ENCODE results near the gene ELP4. TPM values are rescaled to one million over a fixed set of nuclear protein-coding genes. Genes with fewer than 3 reads are reported as not detected.

Gene ELP4
- total RNA-seq, 3 donors from 2014 or later = 22.2 to 36.1 (median 24.6) TPM

- Histone ChIP-seq H3K4me3 (no peak overlapping the region), H3K9me3 (no peaks in the 10 kb centered on the region), H3K4me1 (no peaks in the 10 kb centered on the region), H3K27me3 (no peaks in the 10 kb centered on the region), H3K36me3 (no peaks in the 10 kb centered on the region), H3K27ac (no peak overlapping the region)
- intact Hi-C loops (cut with DNase I; ENCODE audit: low total_unique reads) = no loop called here
- TF ChIP-seq POLR2AphosphoS5 (IDR thresholded peaks at IDR 0.05) = no peak
- no peak for TF ChIP-seq CTCF (IDR thresholded peaks at IDR 0.05)
- TF ChIP-seq POLR2A (IDR thresholded peaks at IDR 0.05) = no peak
- no peak for DNase-seq (ENCODE audit: low spot score in 2 of 2)
Measured at GRCh38 chr11:31784611-31785010, 275.0 kb downstream of the ELP4 start.

GRCh38 chr11:31786996-31787685 lies 277.6 kb downstream of the ELP4 start:
- no peak for DNase-seq (ENCODE audit: low spot score in 2 of 2)
- H3K27me3 ChIP-seq = peaks cover 0 to 3% of the 10 kb centered on the region in 2 donors
- no peak for TF ChIP-seq POLR2A (IDR thresholded peaks at IDR 0.05)
- no peak for TF ChIP-seq POLR2AphosphoS5 (IDR thresholded peaks at IDR 0.05)
- TF ChIP-seq CTCF (IDR thresholded peaks at IDR 0.05) = no peak
- H3K4me3 ChIP-seq = no peak overlapping the region
- no peaks in the 10 kb centered on the region for H3K4me1 ChIP-seq
- intact Hi-C loops (cut with DNase I; ENCODE audit: low total_unique reads) = no loop called here
- no peaks in the 10 kb centered on the region for H3K36me3 ChIP-seq
- no peaks in the 10 kb centered on the region for H3K9me3 ChIP-seq
- H3K27ac ChIP-seq = no peak overlapping the region

GRCh38 chr11:31788085-31788484 lies 278.5 kb downstream of the ELP4 start:
- TF ChIP-seq CTCF (IDR thresholded peaks at IDR 0.05) (no peak), POLR2A (IDR thresholded peaks at IDR 0.05) (no peak), POLR2AphosphoS5 (IDR thresholded peaks at IDR 0.05) (no peak)
- DNase-seq (ENCODE audit: low spot score in 2 of 2) = no peak
- intact Hi-C loops (cut with DNase I; ENCODE audit: low total_unique reads) = no loop called here

GRCh38 chr11:31790649-31791048 lies 281.1 kb downstream of the ELP4 start:
- intact Hi-C loops (cut with DNase I; ENCODE audit: low total_unique reads) = no loop called here
- Histone ChIP-seq H3K4me3 (no peak overlapping the region), H3K36me3 (no peaks in the 10 kb centered on the region), H3K9me3 (no peaks in the 10 kb centered on the region), H3K4me1 (no peaks in the 10 kb centered on the region), H3K27me3 (peaks cover 0 to 3% of the 10 kb centered on the region in 2 donors), H3K27ac (no peak overlapping the region)
- no peak for TF ChIP-seq POLR2AphosphoS5 (IDR thresholded peaks at IDR 0.05)
- TF ChIP-seq POLR2A (IDR thresholded peaks at IDR 0.05) = no peak
- no peak for TF ChIP-seq CTCF (IDR thresholded peaks at IDR 0.05)
- DNase-seq (ENCODE audit: low spot score in 2 of 2) = no peak

More at GRCh38 chr11:31788085-31788484, 278.5 kb downstream of the ELP4 start:
- H3K36me3 ChIP-seq = no peaks in the 10 kb centered on the region
- H3K27ac ChIP-seq = no peak overlapping the region
- H3K27me3 ChIP-seq = peaks cover 0 to 3% of the 10 kb centered on the region in 2 donors
- no peak overlapping the region for H3K4me3 ChIP-seq
- no peaks in the 10 kb centered on the region for H3K9me3 ChIP-seq
- no peaks in the 10 kb centered on the region for H3K4me1 ChIP-seq

GRCh38 chr11:31792036-31792435 lies 282.5 kb downstream of the ELP4 start:
- Histone ChIP-seq H3K27me3 (peaks cover 0 to 9% of the 10 kb centered on the region in 2 donors), H3K4me1 (no peaks in the 10 kb centered on the region), H3K4me3 (no peak overlapping the region), H3K27ac (no peak overlapping the region), H3K36me3 (no peaks in the 10 kb centered on the region), H3K9me3 (no peaks in the 10 kb centered on the region)
- no peak for DNase-seq (ENCODE audit: low spot score in 2 of 2)
- TF ChIP-seq CTCF (IDR thresholded peaks at IDR 0.05) = no peak
- no peak for TF ChIP-seq POLR2AphosphoS5 (IDR thresholded peaks at IDR 0.05)
- TF ChIP-seq POLR2A (IDR thresholded peaks at IDR 0.05) = no peak
- intact Hi-C loops (cut with DNase I; ENCODE audit: low total_unique reads) = no loop called here

All from breast epithelium (tissue), 4 donors.